GM20000 (cell line): ENCODE data around the gene CA5A.
A peak's percentile ranks its signal among the peaks of the same experiment; 100 is the strongest.
"Not testable (repeated sequence)": the region's sequence is repeated elsewhere in the genome, so short reads cannot be mapped to it uniquely, and the experiment has no call there.

ENCODE experiments used
- DNase-seq: peaks from one replicate; pipeline ENCODE4 v3.0.0; 2012; ENCODE audit warnings: low spot score
- CTCF ChIP-seq: IDR thresholded peaks from 2 replicates; pipeline ENCODE4 v1.5.1; 2012; ENCODE audit warnings: mild to moderate bottlenecking, control low read depth; ENCODE audit errors: extremely low read depth, missing control alignments

CA5A gene

GRCh38 chr16:87914812-87915211 lies 21.5 kb downstream of the CA5A start:
- no peak for TF ChIP-seq CTCF
- no peak for DNase-seq

- DNase-seq: not testable (repeated sequence)
These were observed 22.2 kb downstream of the CA5A start for GRCh38 chr16:87914021-87914725.

- DNase-seq: not testable (repeated sequence)
These were observed 23.6 kb downstream of the CA5A start for GRCh38 chr16:87912691-87913090.

GRCh38 chr16:87911106-87911763 lies 25.1 kb downstream of the CA5A start:
- DNase-seq: not testable (repeated sequence)

GRCh38 chr16:87909203-87909935 lies 27.0 kb downstream of the CA5A start:
- peak; percentile 81 for TF ChIP-seq CTCF
- peak; percentile 87 for DNase-seq

GRCh38 chr16:87908101-87908500 lies 28.2 kb downstream of the CA5A start:
- not testable (repeated sequence) for DNase-seq

- not testable (repeated sequence) for DNase-seq
These were observed 30.8 kb downstream of the CA5A start for GRCh38 chr16:87905521-87905920.

GRCh38 chr16:87904963-87905362 lies 31.4 kb downstream of the CA5A start:
- not testable (repeated sequence) for DNase-seq

- DNase-seq: not testable (repeated sequence)
These were observed 35.8 kb downstream of the CA5A start for GRCh38 chr16:87900489-87900888.

GRCh38 chr16:87897521-87898505 lies 38.5 kb downstream of the CA5A start:
- no peak for TF ChIP-seq CTCF
- DNase-seq: no peak

- not testable (repeated sequence) for DNase-seq
These were observed 39.3 kb downstream of the CA5A start for GRCh38 chr16:87896924-87897520.

- not testable (repeated sequence) for DNase-seq
These were observed 40.0 kb downstream of the CA5A start for GRCh38 chr16:87896176-87896890.
